ENCODE measurements around the gene VWA3B.

VWA3B gene

GRCh38 chr2:98277162-98277859 is 190.3 kb downstream of the VWA3B start:
- no peak for TF ChIP-seq CTCF (IDR thresholded peaks at IDR 0.05)
- no peak overlapping the region for H3K27ac ChIP-seq
- H3K36me3 ChIP-seq: no peaks in the 10 kb centered on the region
- H3K4me3 ChIP-seq (ENCODE audit: low read depth in 1 of 2, low read length in 1 of 2): no peak overlapping the region
- no peaks in the 10 kb centered on the region for H3K9me3 ChIP-seq
- H3K4me1 ChIP-seq (ENCODE audit: control insufficient read depth in 1 of 2, insufficient read depth in 1 of 2, low read depth in 1 of 2, low read length in 1 of 2): no peaks in the 10 kb centered on the region
- H3K27me3 ChIP-seq: peaks cover 57% of the 10 kb centered on the region

- H3K36me3 ChIP-seq: no peaks in the 10 kb centered on the region
- peaks cover 57% of the 10 kb centered on the region for H3K27me3 ChIP-seq
- no peaks in the 10 kb centered on the region for H3K4me1 ChIP-seq (ENCODE audit: control insufficient read depth in 1 of 2, insufficient read depth in 1 of 2, low read depth in 1 of 2, low read length in 1 of 2)
- no peak overlapping the region for H3K4me3 ChIP-seq (ENCODE audit: low read depth in 1 of 2, low read length in 1 of 2)
- no peak overlapping the region for H3K27ac ChIP-seq
- TF ChIP-seq CTCF (IDR thresholded peaks at IDR 0.05): no peak
- H3K9me3 ChIP-seq: no peaks in the 10 kb centered on the region
These were observed 191.1 kb downstream of the VWA3B start for GRCh38 chr2:98278074-98278473.

GRCh38 chr2:98280376-98281102 is 193.6 kb downstream of the VWA3B start:
- no peaks in the 10 kb centered on the region for H3K9me3 ChIP-seq
- H3K36me3 ChIP-seq: no peaks in the 10 kb centered on the region
- no peak for TF ChIP-seq CTCF (IDR thresholded peaks at IDR 0.05)
- no peak overlapping the region for H3K4me3 ChIP-seq (ENCODE audit: low read depth in 1 of 2, low read length in 1 of 2)
- H3K27ac ChIP-seq: no peak overlapping the region
- H3K4me1 ChIP-seq (ENCODE audit: control insufficient read depth in 1 of 2, insufficient read depth in 1 of 2, low read depth in 1 of 2, low read length in 1 of 2): no peaks in the 10 kb centered on the region
- H3K27me3 ChIP-seq: peaks cover 60% of the 10 kb centered on the region

GRCh38 chr2:98281607-98282006 is 194.6 kb downstream of the VWA3B start:
- H3K4me1 ChIP-seq (ENCODE audit: control insufficient read depth in 1 of 2, insufficient read depth in 1 of 2, low read depth in 1 of 2, low read length in 1 of 2): no peaks in the 10 kb centered on the region
- H3K4me3 ChIP-seq (ENCODE audit: low read depth in 1 of 2, low read length in 1 of 2): no peak overlapping the region
- no peak overlapping the region for H3K27ac ChIP-seq
- H3K36me3 ChIP-seq: no peaks in the 10 kb centered on the region
- no peaks in the 10 kb centered on the region for H3K9me3 ChIP-seq
- TF ChIP-seq CTCF (IDR thresholded peaks at IDR 0.05): no peak
- peaks cover 60% of the 10 kb centered on the region for H3K27me3 ChIP-seq

GRCh38 chr2:98282109-98282508 is 195.1 kb downstream of the VWA3B start:
- H3K4me1 ChIP-seq (ENCODE audit: control insufficient read depth in 1 of 2, insufficient read depth in 1 of 2, low read depth in 1 of 2, low read length in 1 of 2): no peaks in the 10 kb centered on the region
- H3K27me3 ChIP-seq: peaks cover 65% of the 10 kb centered on the region
- no peak overlapping the region for H3K4me3 ChIP-seq (ENCODE audit: low read depth in 1 of 2, low read length in 1 of 2)
- no peak overlapping the region for H3K27ac ChIP-seq
- H3K9me3 ChIP-seq: no peaks in the 10 kb centered on the region
- H3K36me3 ChIP-seq: no peaks in the 10 kb centered on the region
- TF ChIP-seq CTCF (IDR thresholded peaks at IDR 0.05): no peak

All from neutrophil (primary cell).